ENCODE data around the gene KLF6.

DNA sequence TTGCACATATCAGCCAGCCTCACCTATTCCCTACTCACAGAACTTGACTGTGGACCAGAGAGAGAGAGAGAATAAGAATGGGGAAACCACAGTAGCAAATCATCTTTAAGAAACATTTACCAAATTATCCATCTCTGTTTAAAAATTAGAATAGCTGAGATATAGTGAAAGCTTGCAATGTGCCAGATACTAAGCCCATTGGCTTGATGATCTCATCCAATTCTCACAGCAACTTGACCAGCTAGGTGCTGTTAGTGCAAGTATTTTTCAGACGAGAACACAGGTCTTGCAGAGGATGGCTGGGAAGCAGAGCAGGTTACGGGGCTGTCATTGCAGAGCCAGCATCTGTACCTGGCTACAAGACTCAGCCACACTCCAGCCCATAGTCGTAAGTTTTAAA is 50.9 kb downstream of the KLF6 start:
- TF ChIP-seq, protein P1, sequence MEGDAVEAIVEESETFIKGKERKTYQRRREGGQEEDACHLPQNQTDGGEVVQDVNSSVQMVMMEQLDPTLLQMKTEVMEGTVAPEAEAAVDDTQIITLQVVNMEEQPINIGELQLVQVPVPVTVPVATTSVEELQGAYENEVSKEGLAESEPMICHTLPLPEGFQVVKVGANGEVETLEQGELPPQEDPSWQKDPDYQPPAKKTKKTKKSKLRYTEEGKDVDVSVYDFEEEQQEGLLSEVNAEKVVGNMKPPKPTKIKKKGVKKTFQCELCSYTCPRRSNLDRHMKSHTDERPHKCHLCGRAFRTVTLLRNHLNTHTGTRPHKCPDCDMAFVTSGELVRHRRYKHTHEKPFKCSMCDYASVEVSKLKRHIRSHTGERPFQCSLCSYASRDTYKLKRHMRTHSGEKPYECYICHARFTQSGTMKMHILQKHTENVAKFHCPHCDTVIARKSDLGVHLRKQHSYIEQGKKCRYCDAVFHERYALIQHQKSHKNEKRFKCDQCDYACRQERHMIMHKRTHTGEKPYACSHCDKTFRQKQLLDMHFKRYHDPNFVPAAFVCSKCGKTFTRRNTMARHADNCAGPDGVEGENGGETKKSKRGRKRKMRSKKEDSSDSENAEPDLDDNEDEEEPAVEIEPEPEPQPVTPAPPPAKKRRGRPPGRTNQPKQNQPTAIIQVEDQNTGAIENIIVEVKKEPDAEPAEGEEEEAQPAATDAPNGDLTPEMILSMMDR (IDR thresholded peaks at IDR 0.05; ENCODE audit: extremely low read depth in 1 of 2, insufficient read depth in 1 of 2, low read depth in 1 of 2, low read length in 2 of 2): no peak
- no peak for TF ChIP-seq POLR2A (IDR thresholded peaks at IDR 0.05; ENCODE audit: low read depth, low read length)
- TF ChIP-seq, protein P2, sequence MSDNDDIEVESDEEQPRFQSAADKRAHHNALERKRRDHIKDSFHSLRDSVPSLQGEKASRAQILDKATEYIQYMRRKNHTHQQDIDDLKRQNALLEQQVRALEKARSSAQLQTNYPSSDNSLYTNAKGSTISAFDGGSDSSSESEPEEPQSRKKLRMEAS (IDR thresholded peaks at IDR 0.05; ENCODE audit: insufficient read depth, insufficient read length): no peak
- TF ChIP-seq EZH2 (IDR thresholded peaks at IDR 0.05; ENCODE audit: borderline replicate concordance, low read depth, low read length, severe bottlenecking): no peak
- no peak for TF ChIP-seq POLR2AphosphoS5 (IDR thresholded peaks at IDR 0.05; ENCODE audit: insufficient read depth, low read depth, low read length)
- no peak for TF ChIP-seq JUN (IDR thresholded peaks at IDR 0.05; ENCODE audit: borderline replicate concordance, insufficient read depth, insufficient read length, low read depth)
- TF ChIP-seq FOS (IDR thresholded peaks at IDR 0.05; ENCODE audit: borderline replicate concordance, insufficient read depth, low read length): no peak
- no peak for TF ChIP-seq GATA2 (IDR thresholded peaks at IDR 0.05; ENCODE audit: insufficient read depth, insufficient read length, low read depth, low read length)
- TF ChIP-seq MYC (IDR thresholded peaks at IDR 0.05; ENCODE audit: low read depth, low read length): no peak

All from endothelial cell of umbilical vein (primary cell).